SK-N-SH (cell line): ENCODE measurements around the gene SCGB3A1. TPM values are rescaled to one million over a fixed set of nuclear protein-coding genes. Genes with fewer than 3 reads are reported as not detected.

Experiments used
- CTCF ChIA-PET: fragments of 300-600, 350-600 bp; formaldehyde crosslinking; extraction: SDS; loops from one replicate; lab custom pipeline; 2021; lab: Yijun Ruan, JAX
- POLR2A ChIA-PET: fragments of 350-600 bp; sonication (Branson Sonifier 250); formaldehyde crosslinking; extraction: SDS; loops from one replicate; lab custom pipeline; 2020; ENCODE audit warnings: antibody characterized with exemption, inconsistent platforms; lab: Yijun Ruan, JAX
- DNase-seq: peaks from one replicate; pipeline ENCODE4 v3.0.0; 2012
- H2AFZ ChIP-seq: fragments of 200-600 bp; sonication (generic); 2 replicates; pipeline ENCODE4 v1.8.1; 2016; ENCODE audit warnings: antibody characterized with exemption, mild to moderate bottlenecking, low read depth
- H3F3A ChIP-seq: fragments of 200-600 bp; sonication (generic); replicated peaks from 2 replicates; pipeline ENCODE3; 2016; ENCODE audit warnings: antibody characterized with exemption, mild to moderate bottlenecking; ENCODE audit not compliant: insufficient read depth
- H3K27ac ChIP-seq, 2 experiments: fragments of 200-500 bp in 1 of 2; fragments of 200-600 bp in 1 of 2; sonication (Bioruptor generic) in 1 of 2; sonication (generic), shearing (Covaris generic) in 1 of 2; 2 replicates each; pipeline versions ENCODE4 v1.5.1 to v1.6.1; 2014 to 2016; ENCODE audit warnings: low read depth in 2 of 2, inconsistent platforms in 1 of 2, low read length in 1 of 2, mild to moderate bottlenecking in 1 of 2, mixed read lengths in 1 of 2
- H3K27me3 ChIP-seq: fragments of 200-600 bp; sonication (generic), shearing (Covaris generic); 2 replicates; pipeline ENCODE4 v1.6.1; 2016; ENCODE audit warnings: mixed run types; ENCODE audit not compliant: insufficient read depth
- H3K36me3 ChIP-seq, 2 experiments: fragments of 200-500 bp in 1 of 2; fragments of 200-600 bp in 1 of 2; sonication (Bioruptor generic) in 1 of 2; sonication (generic) in 1 of 2; replicated peaks in 1 of 2; 2 replicates each; pipeline versions ENCODE3 to v1.5.1; 2014 to 2016; ENCODE audit warnings: low read length in 1 of 2, mild to moderate bottlenecking in 1 of 2; ENCODE audit not compliant: insufficient read depth in 2 of 2, control insufficient read depth in 1 of 2
- H3K4me1 ChIP-seq, 2 experiments: fragments of 200-500 bp in 1 of 2; fragments of 200-600 bp in 1 of 2; sonication (Bioruptor generic) in 1 of 2; sonication (generic), shearing (Covaris generic) in 1 of 2; 2 replicates each; pipeline versions ENCODE4 v1.5.1 to v1.6.1; 2014 to 2016; ENCODE audit warnings: low read depth in 1 of 2, low read length in 1 of 2, mixed run types in 1 of 2; ENCODE audit not compliant: insufficient read depth in 2 of 2, control insufficient read depth in 1 of 2
- H3K4me2 ChIP-seq: fragments of 200-600 bp; sonication (generic), shearing (Covaris generic); 2 replicates; pipeline ENCODE4 v1.6.1; 2017; ENCODE audit warnings: mixed run types
- H3K4me3 ChIP-seq, 2 experiments: fragments of 200-500 bp in 1 of 2; fragments of 200-600 bp in 1 of 2; sonication (Bioruptor generic) in 1 of 2; sonication (generic), shearing (Covaris generic) in 1 of 2; 2 replicates each; pipeline versions ENCODE4 v1.5.1 to v1.8.1; 2014 to 2016; ENCODE audit warnings: low read depth in 2 of 2, inconsistent platforms in 1 of 2, low read length in 1 of 2, mild to moderate bottlenecking in 1 of 2, mixed read lengths in 1 of 2, moderate library complexity in 1 of 2
- H3K79me2 ChIP-seq: fragments of 200-600 bp; sonication (generic); 2 replicates; pipeline ENCODE4 v1.8.1; 2017; ENCODE audit warnings: mild to moderate bottlenecking; ENCODE audit not compliant: insufficient read depth
- H3K9ac ChIP-seq: fragments of 200-600 bp; sonication (generic); 2 replicates; pipeline ENCODE4 v1.6.1; 2017; ENCODE audit warnings: mixed run types
- H3K9me2 ChIP-seq: fragments of 200-600 bp; sonication (generic); 2 replicates; pipeline ENCODE4 v1.6.1; 2017; ENCODE audit warnings: mixed run types
- H3K9me3 ChIP-seq: fragments of 200-600 bp; sonication (generic); 2 replicates; pipeline ENCODE4 v1.6.1; 2017; ENCODE audit warnings: mixed run types, mild to moderate bottlenecking, moderate library complexity
- H4K20me1 ChIP-seq: fragments of 200-600 bp; sonication (generic); 2 replicates; pipeline ENCODE4 v1.6.1; 2017; ENCODE audit warnings: mild to moderate bottlenecking, mixed run types; ENCODE audit not compliant: insufficient read depth
- EZH2phosphoT487 ChIP-seq: fragments of 200-600 bp; sonication (generic); IDR thresholded peaks from 2 replicates; pipeline ENCODE4 v1.6.1; 2017; ENCODE audit warnings: low read depth, mixed run types, mild to moderate bottlenecking, antibody characterized with exemption, moderate library complexity, borderline replicate concordance
- FOXM1 ChIP-seq: IDR thresholded peaks from 2 replicates; pipeline ENCODE4 v1.4.0; 2012; ENCODE audit warnings: low read depth, mild to moderate bottlenecking
- JUND ChIP-seq: IDR thresholded peaks from 2 replicates; pipeline ENCODE4 v1.4.0; 2012
- MEF2A ChIP-seq: IDR thresholded peaks from 2 replicates; pipeline ENCODE4 v1.4.0; 2012; ENCODE audit warnings: low read depth, borderline replicate concordance
- MXI1 ChIP-seq: IDR thresholded peaks from 2 replicates; pipeline ENCODE4 v1.6.1; 2012; ENCODE audit warnings: mild to moderate bottlenecking, low read depth, low read length, improper control_type of control experiment
- NFIC ChIP-seq: IDR thresholded peaks from 2 replicates; pipeline ENCODE4 v1.4.0; 2012; ENCODE audit warnings: borderline replicate concordance
- NRF1 ChIP-seq: IDR thresholded peaks from 2 replicates; pipeline ENCODE4 v1.6.1; 2012; ENCODE audit warnings: low read depth, mild to moderate bottlenecking, low read length
- POLR2AphosphoS5 ChIP-seq: IDR thresholded peaks from 2 replicates; pipeline ENCODE4 v1.6.1; 2012; ENCODE audit warnings: low read depth, low read length
- RXRA ChIP-seq: IDR thresholded peaks from 2 replicates; pipeline ENCODE4 v1.4.0; 2012; ENCODE audit warnings: low read depth, mild to moderate bottlenecking, borderline replicate concordance
- TEAD4 ChIP-seq: IDR thresholded peaks from 2 replicates; pipeline ENCODE4 v1.4.0; 2012; ENCODE audit warnings: mild to moderate bottlenecking, borderline replicate concordance; ENCODE audit not compliant: insufficient read depth
- YY1 ChIP-seq: IDR thresholded peaks from 2 replicates; pipeline ENCODE4 v1.4.0; 2012; ENCODE audit warnings: low read depth, mild to moderate bottlenecking
- WGBS: methylation state at CpG from one replicate; pipeline ENCODE4 v1.1.6; 2017; ENCODE audit warnings: low lambda C conversion rate; 5-methylcytosine and 5-hydroxymethylcytosine counted together
- polyA plus RNA-seq, 3 experiments: library from polyadenylated mRNA; depleted of rRNA; stranded (reverse); fragments of >200 nt; gene quantifications; 2 replicates each; pipeline ENCODE4 v1.2.3, GENCODE V29; 2012
- TF ChIP-seq, protein P1 (sequence below): IDR thresholded peaks from 2 replicates; pipeline ENCODE4; 2012
- TF ChIP-seq, protein P2 (sequence below): IDR thresholded peaks from 2 replicates; pipeline ENCODE4 v1.4.0; 2012; ENCODE audit warnings: low read depth, borderline replicate concordance

SCGB3A1 gene
- polyA plus RNA-seq, 1 of the 3 experiments (the other 2 are of a cell fraction) = not detected

DNA sequence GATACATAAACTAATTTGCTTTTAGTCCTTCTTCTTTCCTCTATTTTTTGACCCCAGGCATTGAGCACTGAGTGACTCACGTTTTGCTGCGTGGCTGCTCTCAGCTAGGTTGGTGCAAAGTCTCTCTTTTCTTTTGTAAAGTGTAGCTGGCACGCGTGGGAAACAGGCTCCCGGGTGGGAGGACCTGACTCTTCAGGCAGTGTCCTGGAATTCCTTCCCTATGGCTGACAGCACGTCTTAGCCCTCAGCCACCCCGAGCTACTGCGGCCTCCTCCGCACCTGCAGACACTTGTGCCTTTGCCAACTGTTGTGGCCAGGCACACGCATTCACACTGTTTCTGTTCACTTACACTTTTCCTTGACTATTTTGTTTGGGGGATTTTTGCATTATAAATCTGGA, 877 bp upstream of the SCGB3A1 start (continued):
- TF ChIP-seq, protein P1, sequence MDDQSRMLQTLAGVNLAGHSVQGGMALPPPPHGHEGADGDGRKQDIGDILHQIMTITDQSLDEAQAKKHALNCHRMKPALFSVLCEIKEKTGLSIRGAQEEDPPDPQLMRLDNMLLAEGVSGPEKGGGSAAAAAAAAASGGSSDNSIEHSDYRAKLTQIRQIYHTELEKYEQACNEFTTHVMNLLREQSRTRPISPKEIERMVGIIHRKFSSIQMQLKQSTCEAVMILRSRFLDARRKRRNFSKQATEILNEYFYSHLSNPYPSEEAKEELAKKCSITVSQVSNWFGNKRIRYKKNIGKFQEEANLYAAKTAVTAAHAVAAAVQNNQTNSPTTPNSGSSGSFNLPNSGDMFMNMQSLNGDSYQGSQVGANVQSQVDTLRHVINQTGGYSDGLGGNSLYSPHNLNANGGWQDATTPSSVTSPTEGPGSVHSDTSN = no peak
- TF ChIP-seq MXI1 = no peak
- no peak for TF ChIP-seq NRF1
- TF ChIP-seq NFIC = no peak
- TF ChIP-seq YY1 = no peak
- no peak for TF ChIP-seq RXRA

DNA sequence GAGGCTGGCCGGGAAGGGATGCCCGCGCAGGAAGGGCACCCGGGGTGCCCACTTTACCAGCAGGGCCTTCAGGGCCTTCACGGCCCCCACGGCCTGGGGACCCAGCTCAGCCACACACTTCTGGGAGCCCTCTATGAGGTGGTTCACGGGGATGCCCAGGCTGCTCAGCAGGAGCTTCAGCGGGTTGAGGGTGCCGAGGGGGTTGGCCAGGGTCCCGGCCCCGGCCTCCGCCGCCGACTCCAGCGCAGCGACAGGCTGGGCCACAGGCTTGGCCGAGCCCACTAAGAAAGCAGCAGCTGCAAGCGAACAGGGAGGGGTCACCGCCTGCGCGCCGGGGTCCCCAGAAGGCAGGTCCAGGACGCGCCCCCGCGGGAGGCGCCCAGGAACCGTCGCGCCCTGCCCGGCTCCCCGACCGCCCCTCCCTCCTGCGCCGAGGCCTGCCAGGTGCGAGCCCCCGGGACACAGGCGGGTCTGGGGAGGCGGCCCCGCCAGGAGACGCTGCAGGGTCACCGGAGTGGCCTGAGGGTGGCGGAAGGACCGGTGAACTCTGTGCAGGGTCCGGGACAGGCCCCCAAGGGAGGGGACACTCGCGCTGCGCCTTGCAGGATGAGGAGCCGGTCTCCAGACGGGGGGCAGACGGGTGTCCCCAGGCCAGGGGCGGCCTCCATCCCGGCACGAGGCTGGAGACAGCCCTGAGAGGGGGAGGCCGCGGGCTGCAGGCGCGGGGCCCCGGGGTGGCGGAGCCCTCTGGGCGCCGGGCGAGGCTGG, 572 bp downstream of the SCGB3A1 start:
- WGBS = 0% methylated on average over 5 of the region's 63 CpGs
- H3K4me2 ChIP-seq = peak overlapping the region; percentile 47; the same call in 1 of the 2 replicates
- H3K27me3 ChIP-seq = peaks cover 53% of the 10 kb centered on the region; the same call in 1 of the 2 replicates
- H3K36me3 ChIP-seq = no peaks in the 10 kb centered on the region
- H3K79me2 ChIP-seq = no peaks in the 10 kb centered on the region
- H3K9me2 ChIP-seq = no peaks in the 10 kb centered on the region
- H3K9ac ChIP-seq = no peak overlapping the region
- no peak overlapping the region for H3K27ac ChIP-seq
- H3K9me3 ChIP-seq = no peaks in the 10 kb centered on the region
- no peaks in the 10 kb centered on the region for H3F3A ChIP-seq
- no peak overlapping the region for H2AFZ ChIP-seq
- no peaks in the 10 kb centered on the region for H3K4me1 ChIP-seq
- peak; percentile 48 for DNase-seq
- ChIA-PET CTCF (interaction anchor here (1.1 to 5.4 kb wide), 3 partner anchors 15 to 276 kb away, joined by 3 to 21 read pairs (median 4); no protein-coding TSS in a partner anchor), POLR2A (no interaction called here)
- peak overlapping the region in 1 of 2 experiments; percentile 9; a peak in 1 of 4 replicates for H3K4me3 ChIP-seq
- TF ChIP-seq, protein P2, sequence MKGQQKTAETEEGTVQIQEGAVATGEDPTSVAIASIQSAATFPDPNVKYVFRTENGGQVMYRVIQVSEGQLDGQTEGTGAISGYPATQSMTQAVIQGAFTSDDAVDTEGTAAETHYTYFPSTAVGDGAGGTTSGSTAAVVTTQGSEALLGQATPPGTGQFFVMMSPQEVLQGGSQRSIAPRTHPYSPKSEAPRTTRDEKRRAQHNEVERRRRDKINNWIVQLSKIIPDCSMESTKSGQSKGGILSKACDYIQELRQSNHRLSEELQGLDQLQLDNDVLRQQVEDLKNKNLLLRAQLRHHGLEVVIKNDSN = no peak
- no peak for TF ChIP-seq EZH2phosphoT487
- TF ChIP-seq FOXM1 = no peak
- TF ChIP-seq TEAD4 = no peak
- no peak for TF ChIP-seq NRF1
- TF ChIP-seq JUND = no peak
- no peak for TF ChIP-seq POLR2AphosphoS5
- TF ChIP-seq MEF2A = no peak
- no peaks in the 10 kb centered on the region for H4K20me1 ChIP-seq
